Choroid plexus epithelial cell (primary cell): ENCODE data around the gene UGT2B7.
"Not testable (repeated sequence)": the region's sequence is repeated elsewhere in the genome, so short reads cannot be mapped to it uniquely, and the experiment has no call there.

ENCODE experiments used
- DNase-seq: peaks from one replicate; pipeline ENCODE4 v3.0.0-alpha.2; 2010; ENCODE audit warnings: low read depth
- H3K4me3 ChIP-seq: 2 replicates; pipeline ENCODE4 v1.5.1; 2011; ENCODE audit warnings: low read depth, mild to moderate bottlenecking, control low read depth, low read length, moderate library complexity
- TF ChIP-seq, protein P1 (sequence below): conservative IDR thresholded peaks from 2 replicates; pipeline ENCODE4 v1.5.1; 2011; ENCODE audit warnings: low read depth, mild to moderate bottlenecking, control low read depth, inconsistent platforms, low read length, moderate library complexity

Gene UGT2B7

DNA sequence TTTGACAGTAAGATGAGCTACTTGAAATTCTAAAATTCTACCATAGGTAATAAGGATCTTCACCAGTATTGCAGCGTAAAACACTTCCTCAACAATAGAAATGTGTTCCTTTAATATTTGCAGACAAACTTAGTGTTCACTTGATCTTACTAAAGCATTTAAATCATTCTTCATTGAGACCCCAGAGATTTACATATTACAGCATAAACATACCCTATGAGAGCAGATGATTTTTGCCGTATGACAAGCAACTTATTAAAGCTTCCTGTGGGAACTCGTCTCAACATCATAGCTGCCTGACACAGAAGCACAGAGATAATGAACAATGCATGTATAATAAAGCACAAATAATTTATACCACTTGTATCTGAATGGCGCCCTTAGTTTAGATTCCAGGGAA lies 3.6 kb downstream of the UGT2B7 start:
- no peak for DNase-seq
- TF ChIP-seq, protein P1, sequence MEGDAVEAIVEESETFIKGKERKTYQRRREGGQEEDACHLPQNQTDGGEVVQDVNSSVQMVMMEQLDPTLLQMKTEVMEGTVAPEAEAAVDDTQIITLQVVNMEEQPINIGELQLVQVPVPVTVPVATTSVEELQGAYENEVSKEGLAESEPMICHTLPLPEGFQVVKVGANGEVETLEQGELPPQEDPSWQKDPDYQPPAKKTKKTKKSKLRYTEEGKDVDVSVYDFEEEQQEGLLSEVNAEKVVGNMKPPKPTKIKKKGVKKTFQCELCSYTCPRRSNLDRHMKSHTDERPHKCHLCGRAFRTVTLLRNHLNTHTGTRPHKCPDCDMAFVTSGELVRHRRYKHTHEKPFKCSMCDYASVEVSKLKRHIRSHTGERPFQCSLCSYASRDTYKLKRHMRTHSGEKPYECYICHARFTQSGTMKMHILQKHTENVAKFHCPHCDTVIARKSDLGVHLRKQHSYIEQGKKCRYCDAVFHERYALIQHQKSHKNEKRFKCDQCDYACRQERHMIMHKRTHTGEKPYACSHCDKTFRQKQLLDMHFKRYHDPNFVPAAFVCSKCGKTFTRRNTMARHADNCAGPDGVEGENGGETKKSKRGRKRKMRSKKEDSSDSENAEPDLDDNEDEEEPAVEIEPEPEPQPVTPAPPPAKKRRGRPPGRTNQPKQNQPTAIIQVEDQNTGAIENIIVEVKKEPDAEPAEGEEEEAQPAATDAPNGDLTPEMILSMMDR = no peak
- H3K4me3 ChIP-seq = no peak overlapping the region

DNA sequence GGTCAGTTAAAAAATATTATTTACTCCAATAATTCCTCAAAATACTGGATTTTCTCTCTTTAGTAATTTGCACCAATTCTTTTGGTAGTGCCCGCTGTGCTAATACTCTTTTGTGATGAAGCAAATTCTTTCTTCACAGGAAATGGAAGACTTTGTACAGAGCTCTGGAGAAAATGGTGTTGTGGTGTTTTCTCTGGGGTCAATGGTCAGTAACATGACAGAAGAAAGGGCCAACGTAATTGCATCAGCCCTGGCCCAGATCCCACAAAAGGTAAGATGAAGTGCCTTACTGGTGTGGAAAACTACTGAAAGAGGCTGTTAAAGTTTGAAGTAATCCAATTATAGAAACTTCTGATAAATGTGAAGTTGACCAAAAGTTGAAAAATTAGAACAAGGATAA lies 6.4 kb downstream of the UGT2B7 start:
- H3K4me3 ChIP-seq = not testable (repeated sequence)
- DNase-seq = peak; percentile 64

DNA sequence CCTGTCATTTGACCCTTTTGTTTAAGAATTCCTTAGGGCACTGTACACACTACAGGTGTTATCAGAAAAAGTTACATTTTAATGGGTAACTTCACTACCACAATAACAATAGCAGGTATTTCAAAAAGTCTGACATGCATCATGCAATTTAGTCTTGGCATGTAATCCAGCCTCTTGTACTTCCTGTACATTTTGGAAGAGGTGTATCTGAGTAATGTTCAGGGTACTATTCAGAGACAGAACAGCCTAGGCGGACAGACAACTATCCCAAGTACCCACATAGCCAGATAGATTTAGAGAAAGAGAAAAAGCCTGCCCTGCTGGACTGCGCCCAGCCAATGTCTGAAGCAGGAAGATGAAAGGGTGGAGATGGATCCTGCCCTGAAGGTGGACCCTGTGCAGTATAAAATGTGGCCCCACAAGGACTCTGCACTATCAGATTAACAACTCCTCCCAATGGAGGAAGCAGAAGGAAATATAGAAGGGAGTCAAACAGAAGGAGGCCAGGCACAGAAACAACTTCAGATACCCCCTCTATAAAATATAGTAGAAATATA lies 8.5 kb downstream of the UGT2B7 start:
- DNase-seq = no peak
- TF ChIP-seq, protein P1 = no peak
- H3K4me3 ChIP-seq = no peak overlapping the region

DNA sequence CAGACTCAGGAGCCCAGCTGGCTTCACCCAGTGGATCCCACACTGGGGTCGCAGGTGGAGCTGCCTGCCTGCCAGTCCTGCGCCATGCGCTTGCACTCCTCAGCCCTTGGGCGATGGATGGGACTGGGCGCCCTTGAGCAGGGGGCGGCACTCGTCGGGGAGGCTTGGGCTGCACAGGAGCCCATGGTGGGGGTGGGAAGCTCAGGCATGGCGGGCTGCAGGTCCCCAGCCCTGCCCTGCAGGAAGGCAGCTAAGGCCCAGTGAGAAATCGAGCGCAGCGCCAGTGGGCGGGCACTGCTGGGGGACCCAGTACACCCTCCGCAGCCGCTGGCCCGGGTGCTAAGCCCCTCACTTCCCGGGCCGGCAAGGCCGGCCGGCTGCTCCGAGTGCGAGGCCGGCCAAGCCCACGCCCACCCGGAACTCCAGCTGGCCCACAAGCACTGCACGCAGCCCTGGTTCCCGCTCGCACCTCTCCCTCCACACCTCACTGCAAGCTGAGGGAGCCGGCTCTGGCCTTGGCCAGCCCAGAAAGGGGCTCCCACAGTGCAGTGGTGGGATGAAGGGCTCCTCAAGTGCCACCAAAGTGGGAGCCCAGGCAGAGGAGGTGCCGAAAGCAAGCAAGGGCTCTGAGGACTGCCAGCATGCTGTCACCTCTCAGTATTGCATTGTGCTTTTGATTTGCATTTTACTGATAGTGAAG lies 19.0 kb downstream of the UGT2B7 start:
- H3K4me3 ChIP-seq, DNase-seq: not testable (repeated sequence)

DNA sequence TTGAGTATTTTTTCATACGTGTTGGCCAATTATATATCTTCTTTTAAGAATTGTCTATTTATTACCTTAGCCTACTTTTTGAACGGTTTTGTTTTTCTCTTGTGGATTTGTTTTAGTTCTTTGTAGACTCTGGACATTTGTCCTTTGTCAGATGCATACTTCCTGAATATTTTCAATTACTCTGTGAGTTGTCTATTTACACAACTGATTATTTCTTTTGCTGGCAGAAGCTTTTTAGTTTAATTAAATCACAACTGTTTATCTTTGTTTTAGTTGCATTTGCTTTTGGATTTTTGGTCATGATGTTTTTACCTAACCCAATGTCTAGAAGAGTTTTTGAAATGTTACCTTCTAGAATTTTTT lies 19.6 kb downstream of the UGT2B7 start:
- DNase-seq = no peak
- no peak overlapping the region for H3K4me3 ChIP-seq
- TF ChIP-seq, protein P1 = no peak

DNA sequence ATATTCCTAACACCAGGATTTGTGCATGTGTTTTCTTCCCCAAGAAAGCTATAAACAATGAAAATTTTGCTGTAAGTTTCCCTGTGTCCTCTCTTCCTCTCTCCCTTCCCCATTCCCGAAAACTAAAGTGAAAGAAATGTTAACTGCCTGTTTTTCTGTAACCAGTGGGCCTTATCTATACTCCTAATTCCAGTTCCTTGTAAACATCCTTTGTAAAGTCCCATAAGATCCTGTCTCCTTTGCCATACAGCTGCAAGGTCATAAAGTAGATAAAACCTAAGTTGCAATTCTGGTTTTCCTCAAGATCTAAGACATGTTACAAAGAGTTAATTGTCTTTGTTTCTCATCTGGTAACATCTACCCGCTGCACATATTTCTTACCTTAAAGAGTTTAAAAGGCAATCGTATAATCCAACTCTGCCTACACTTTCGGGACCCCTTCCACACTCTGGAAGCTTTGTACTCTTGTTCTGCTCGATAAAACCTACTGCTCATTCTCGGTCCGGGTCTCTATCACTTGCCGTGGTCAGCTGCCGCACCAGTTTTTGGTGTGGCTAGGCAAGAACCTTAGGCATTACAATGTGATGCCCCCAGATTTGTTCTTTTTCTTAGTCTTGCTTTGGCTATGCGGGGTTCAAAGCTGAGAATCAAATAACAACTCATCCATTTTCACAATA lies 20.5 kb downstream of the UGT2B7 start:
- no peak for DNase-seq
- H3K4me3 ChIP-seq = no peak overlapping the region
- TF ChIP-seq, protein P1 = no peak

DNA sequence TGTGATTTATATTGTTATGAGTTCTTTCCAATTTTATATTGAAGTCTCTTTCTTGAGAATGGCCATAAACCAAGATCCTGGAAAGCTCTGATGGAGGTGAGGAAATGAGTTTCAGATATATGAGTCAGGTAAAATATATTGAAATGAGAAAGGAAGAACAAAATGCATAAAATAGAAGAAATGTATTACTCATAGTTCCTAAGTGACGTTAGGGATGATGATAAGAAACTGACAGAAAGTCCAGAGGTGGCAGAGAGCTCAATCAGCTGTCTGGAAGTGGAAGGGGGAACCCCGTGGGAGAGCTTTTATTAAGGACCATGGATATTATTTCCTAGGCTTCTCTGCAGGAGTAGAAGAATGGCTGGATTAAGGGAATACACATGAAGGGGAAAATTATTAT lies 24.6 kb downstream of the UGT2B7 start:
- DNase-seq = no peak
- TF ChIP-seq, protein P1 = no peak
- H3K4me3 ChIP-seq = no peak overlapping the region

DNA sequence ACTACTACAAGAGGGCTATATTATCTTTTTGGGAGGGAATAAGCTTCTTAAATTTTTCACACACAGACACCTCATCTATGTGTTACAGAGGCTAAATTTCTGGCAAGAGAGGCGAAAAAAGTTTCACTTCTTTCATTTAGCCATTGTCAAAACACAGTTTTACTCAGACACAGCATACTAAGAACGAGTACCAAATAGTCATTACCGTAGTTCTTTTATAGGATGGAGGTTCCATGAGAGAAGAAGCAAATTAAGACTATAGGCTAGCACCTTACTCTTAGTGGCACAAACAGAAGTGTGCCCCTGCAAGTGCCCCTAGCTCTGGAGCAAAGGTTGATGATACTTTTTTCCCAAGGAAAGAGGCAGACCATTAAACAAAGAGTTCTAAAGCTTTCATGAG lies 26.2 kb downstream of the UGT2B7 start:
- TF ChIP-seq, protein P1 = no peak
- no peak overlapping the region for H3K4me3 ChIP-seq
- DNase-seq = no peak
